K562 (cell line): ENCODE data around the gene ILKAP. TPM values are rescaled to one million over a fixed set of nuclear protein-coding genes. Genes with fewer than 3 reads are reported as not detected.

Source experiments
- ATAC-seq: fragments of 200-7000 bp; cut with Tn5 transposase; 3 replicates; pipeline ENCODE4 v1.9.1; 2020; ENCODE audit warnings: moderate library complexity
- BruUV-seq: library from RNA; stranded (reverse); fragments of 400-500 nt; replicated peaks from 2 replicates; lab custom pipeline; 2021; lab: Mats Ljungman, UMichigan
- CTCF ChIA-PET: fragments of 300-600 bp; formaldehyde crosslinking; extraction: SDS; loops from one replicate; lab custom pipeline; 2021; ENCODE audit warnings: low intra/inter-chr PET ratio; lab: Yijun Ruan, JAX
- POLR2A ChIA-PET: fragments of 300-600, 350-650 bp; sonication (Branson Sonifier 250); formaldehyde crosslinking; extraction: SDS; loops from one replicate; lab custom pipeline; 2021; ENCODE audit warnings: antibody characterized with exemption, inconsistent platforms; lab: Yijun Ruan, JAX
- DNase-seq, 4 experiments: peaks; one replicate each; pipeline versions ENCODE4 v3.0.0 to v3.0.0-alpha.2; 2011 to 2018; ENCODE audit warnings: low spot score in 3 of 4, mixed read lengths in 3 of 4; ENCODE audit errors: extremely low read depth in 1 of 4
- FAIRE-seq: peaks from 2 replicates; lab custom pipeline; 2011; peaks lifted over from hg19 to GRCh38; lab: Jason Lieb, UNC
- H2AFZ ChIP-seq: 2 replicates; pipeline ENCODE4 v1.6.0; 2011; ENCODE audit warnings: low read depth, low read length, control low read depth, inconsistent platforms
- H3K27ac ChIP-seq: fragments of 200-600 bp; 3 replicates; pipeline ENCODE4 v1.8.0; 2011; ENCODE audit warnings: low read depth, mild to moderate bottlenecking, control low read depth, inconsistent platforms, low read length, moderate library complexity, mixed read lengths; ENCODE audit errors: extremely low read depth
- H3K27me3 ChIP-seq, 2 experiments: fragments of 300-600 bp in 1 of 2; 2 replicates in 1 of 2; 3 replicates in 1 of 2; pipeline versions ENCODE4 v1.6.0 to v1.8.0; 2011; ENCODE audit warnings: inconsistent platforms in 2 of 2, low read length in 2 of 2, mild to moderate bottlenecking in 1 of 2, mixed read lengths in 1 of 2, moderate library complexity in 1 of 2; ENCODE audit not compliant: control insufficient read depth in 2 of 2, insufficient read depth in 2 of 2
- H3K36me3 ChIP-seq: fragments of 300-600 bp; 3 replicates; pipeline ENCODE4 v1.8.0; 2011; ENCODE audit warnings: mild to moderate bottlenecking, low read length, inconsistent platforms; ENCODE audit not compliant: control insufficient read depth, insufficient read depth
- H3K4me1 ChIP-seq, 2 experiments: fragments of 200-600 bp in 1 of 2; replicated peaks in 1 of 2; 2 replicates in 1 of 2; 3 replicates in 1 of 2; pipeline versions ENCODE4 v1.5.1 to v1.8.0; 2011; ENCODE audit warnings: inconsistent platforms in 2 of 2, low read length in 2 of 2, mild to moderate bottlenecking in 1 of 2, mixed read lengths in 1 of 2, moderate library complexity in 1 of 2; ENCODE audit not compliant: control insufficient read depth in 2 of 2, insufficient read depth in 2 of 2
- H3K4me2 ChIP-seq: 2 replicates; pipeline ENCODE4 v1.6.1; 2011; ENCODE audit warnings: low read length, control low read depth, inconsistent platforms, mixed read lengths; ENCODE audit not compliant: insufficient read depth
- H3K4me3 ChIP-seq: fragments of 200-600 bp; sonication (generic), shearing (Covaris generic); 2 replicates; pipeline ENCODE4 v1.5.1; 2016; ENCODE audit warnings: control low read depth, inconsistent platforms
- H3K79me2 ChIP-seq: fragments of 200-600 bp; 3 replicates; pipeline ENCODE4 v1.8.0; 2011; ENCODE audit warnings: low read length, inconsistent platforms; ENCODE audit not compliant: control insufficient read depth, insufficient read depth
- H3K9ac ChIP-seq, 2 experiments: 2 replicates each; pipeline versions ENCODE4 v1.6.0 to v1.6.1; 2011; ENCODE audit warnings: low read depth in 2 of 2, low read length in 2 of 2, control low read depth in 1 of 2, inconsistent platforms in 1 of 2, mild to moderate bottlenecking in 1 of 2, mixed read lengths in 1 of 2; ENCODE audit not compliant: insufficient read depth in 1 of 2
- H3K9me1 ChIP-seq: one replicate; pipeline ENCODE4 v1.6.0; 2011; ENCODE audit warnings: inconsistent platforms, mild to moderate bottlenecking, low read length, moderate library complexity; ENCODE audit not compliant: control insufficient read depth, insufficient read depth
- H3K9me3 ChIP-seq: replicated peaks from 2 replicates; pipeline ENCODE4 v1.5.1; 2011; ENCODE audit warnings: low read depth, low read length, inconsistent platforms; ENCODE audit not compliant: control insufficient read depth, insufficient read depth
- H4K20me1 ChIP-seq: replicated peaks from 2 replicates; pipeline ENCODE4 v1.6.1; 2011; ENCODE audit warnings: low read length, inconsistent platforms, mixed read lengths; ENCODE audit not compliant: control insufficient read depth, insufficient read depth
- ETS1 ChIP-seq: conservative IDR thresholded peaks from 2 replicates; pipeline ENCODE4 v1.6.1; 2011; ENCODE audit warnings: low read depth, mild to moderate bottlenecking, low read length; ENCODE audit not compliant: control insufficient read depth
- FOSL1 ChIP-seq: fragments of 200-800 bp; sonication (Bioruptor generic); conservative IDR thresholded peaks from 2 replicates; pipeline ENCODE4 v1.6.1; 2016; ENCODE audit warnings: missing genetic modification characterization, missing compliant biosample characterization
- GMEB1 ChIP-seq: fragments of 250-450 bp; sonication (Bioruptor Pico); IDR thresholded peaks from 2 replicates; pipeline ENCODE4 v1.4.0; 2020; ENCODE audit warnings: mild to moderate bottlenecking
- HDAC3 ChIP-seq: fragments of 450-650 bp; IDR thresholded peaks from 2 replicates; pipeline ENCODE4 v1.6.1; 2018; ENCODE audit warnings: borderline replicate concordance, mild to moderate bottlenecking, moderate library complexity; ENCODE audit not compliant: partially characterized antibody
- HDGF ChIP-seq: fragments of 450-650 bp; IDR thresholded peaks from 2 replicates; pipeline ENCODE4 v1.6.1; 2016
- L3MBTL2 ChIP-seq: fragments of 450-650 bp; IDR thresholded peaks from 2 replicates; pipeline ENCODE4 v1.6.1; 2016; ENCODE audit warnings: mild to moderate bottlenecking, moderate library complexity
- MAFG ChIP-seq: fragments of 450-650 bp; conservative IDR thresholded peaks from 2 replicates; pipeline ENCODE4 v1.6.1; 2016; ENCODE audit warnings: missing genetic modification characterization, missing compliant biosample characterization
- MEF2A ChIP-seq: IDR thresholded peaks from 2 replicates; pipeline ENCODE4 v1.6.1; 2011; ENCODE audit warnings: low read depth, mild to moderate bottlenecking, low read length, moderate library complexity; ENCODE audit not compliant: control insufficient read depth
- MEF2D ChIP-seq: conservative IDR thresholded peaks from 2 replicates; pipeline ENCODE4 v1.6.1; 2016; ENCODE audit warnings: low read depth, missing genetic modification characterization, missing compliant biosample characterization
- RUNX1 ChIP-seq: sonication (generic); IDR thresholded peaks from 2 replicates; pipeline ENCODE4 v1.6.1; 2016; ENCODE audit warnings: antibody characterized with exemption, low read depth
- SMARCA4 ChIP-seq: fragments of 450-650 bp; IDR thresholded peaks from 2 replicates; pipeline ENCODE4 v1.6.1; 2016
- USF1 ChIP-seq: sonication (generic); formaldehyde crosslinking; IDR thresholded peaks from 2 replicates; pipeline ENCODE4 v1.9.0; 2022; ENCODE audit warnings: mild to moderate bottlenecking, missing genetic modification reagents
- USF2 ChIP-seq: sonication (generic); formaldehyde crosslinking; IDR thresholded peaks from 2 replicates; pipeline ENCODE4 v1.5.0; 2020; ENCODE audit warnings: missing genetic modification reagents
- ZBTB26 ChIP-seq: fragments of 450-650 bp; formaldehyde crosslinking; IDR thresholded peaks from 2 replicates; pipeline ENCODE4 v1.4.0; 2022; ENCODE audit warnings: missing genetic modification characterization
- ZC3H4 ChIP-seq: sonication (generic); formaldehyde crosslinking; IDR thresholded peaks from 2 replicates; pipeline ENCODE4 v1.9.0; 2021; ENCODE audit warnings: missing genetic modification reagents, borderline replicate concordance
- ZNF184 ChIP-seq: sonication (generic); formaldehyde crosslinking; IDR thresholded peaks from 2 replicates; pipeline ENCODE4 v1.5.0; 2020; ENCODE audit warnings: missing genetic modification reagents
- WGBS: fragments of 100-300 bp; shearing (Covaris generic); methylation state at CpG from one replicate; pipeline ENCODE4 v1.1.6; 2016; ENCODE audit warnings: low coverage, mixed read lengths; ENCODE audit not compliant: insufficient coverage; ENCODE audit errors: missing lambda C conversion rate; 5-methylcytosine and 5-hydroxymethylcytosine counted together
- in situ Hi-C: fragments of 300-500 bp; cut with MboI; formaldehyde crosslinking; loops from 4 replicates; pipeline ENCODE4 v1.15.0; 2018; ENCODE audit warnings: inconsistent platforms, mixed read lengths
- intact Hi-C: fragments of 100-400 bp; cut with micrococcal nuclease; formaldehyde crosslinking; loops from 2 replicates; pipeline ENCODE4 v1.14.2; 2022
- polyA plus RNA-seq, 8 experiments: library from polyadenylated mRNA; depleted of rRNA in 4 of 8; stranded (reverse) in 5 of 8; unstranded in 3 of 8; fragments of >200 nt; fragmentation: Nextera tagmentation in 2 of 8; fragmentation: Illumina TruSeq in 1 of 8; extraction: Ambion mirVana in 2 of 8; extraction: Trizol in 1 of 8; gene quantifications; 2 replicates each; pipeline versions ENCODE4 v1.2.1 to v1.2.3, GENCODE V29; 2011 to 2014; ENCODE audit warnings: inconsistent platforms in 1 of 8, missing spikeins in 1 of 8
- total RNA-seq, 7 experiments: library from RNA; depleted of rRNA in 6 of 7; stranded (reverse); fragments of >200 nt in 6 of 7; fragmentation: Illumina TruSeq in 2 of 7; extraction: Trizol in 2 of 7; gene quantifications; 2 replicates each; pipeline versions ENCODE4 v1.2.1 to v1.2.3, GENCODE V29; 2011 to 2021; ENCODE audit warnings: low replicate concordance in 1 of 7

ILKAP gene
- total and polyA plus RNA-seq, 9 of the 15 experiments (the other 6 are each of a cell fraction or from before 2014, with no cell fraction given) = 3.1 to 43.9 (median 20.7) TPM

GRCh38 chr2:238138331-238139195 lies 64.9 kb downstream of the ILKAP start, which contains the start of gene KLHL30:
TSS of gene KLHL30 (plus strand) at chr2:238138668. CDS start at chr2:238140755, 2,087 bp downstream.
- POLR2A ChIA-PET = no interaction called here
- FAIRE-seq (no peak), DNase-seq (peak in 2 of 4 experiments; percentile 38 to 50), ATAC-seq (peak; percentile 50; the same call in 2 of the 3 replicates)
- intact Hi-C loops (loop anchor here (10.0 kb wide), 1 partner anchor 284 kb away; the partner anchor contains the start of gene RAMP1), in situ Hi-C loops (no loop called here)
- peak within 1 kb of the TSS; percentile 68 for H2AFZ ChIP-seq
- H3K4me1 ChIP-seq = peaks cover 6 to 62% of the 10 kb centered on the region in 2 experiments; a peak in 4 of 5 replicates
- WGBS = 20% methylated on average over 12 of the region's 22 CpGs
- no TSS peak for BruUV-seq
- H3K79me2 ChIP-seq = no peaks in the 10 kb centered on the region
- no peaks in the 10 kb centered on the region for H3K9me3 ChIP-seq
- H3K36me3 ChIP-seq = no peaks in the 10 kb centered on the region
- no peak within 1 kb of the TSS for H3K27ac ChIP-seq
- no peak within 1 kb of the TSS for H3K4me3 ChIP-seq
- no peaks in the 10 kb centered on the region for H3K9me1 ChIP-seq
- peak within 1 kb of the TSS in 1 of 2 experiments; percentile 43; a peak in 2 of 4 replicates for H3K9ac ChIP-seq
- H4K20me1 ChIP-seq = peaks cover 2% of the 10 kb centered on the region; the same call in 1 of the 2 replicates
- H3K27me3 ChIP-seq = peaks cover 0 to 9% of the 10 kb centered on the region in 2 experiments; a peak in 2 of 5 replicates
- peak within 1 kb of the TSS; percentile 21; the same call in 1 of the 2 replicates for H3K4me2 ChIP-seq
- CTCF ChIA-PET = no interaction called here
- TF ChIP-seq RUNX1 (no peak), ETS1 (no peak), MEF2D (0 out of 2 replicates have a peak, but pooled peaks have one; percentile 69), FOSL1 (no peak), HDGF (no peak), USF2 (CRISPR knock-in tag) (peak; percentile 47), ZC3H4 (no peak), HDAC3 (no peak), MAFG (tag) (no peak), MEF2A (0 out of 2 replicates have a peak, but pooled peaks have one; percentile 59), ZNF184 (CRISPR knock-in tag) (no peak), SMARCA4 (no peak), L3MBTL2 (peak; percentile 56), USF1 (CRISPR knock-in tag) (peak; percentile 60; the same call in 1 of the 2 replicates), ZBTB26 (CRISPR knock-in tag) (no peak), GMEB1 (CRISPR knock-in tag) (no peak)
